ENCODE measurements around the gene P2RX1.

DNA sequence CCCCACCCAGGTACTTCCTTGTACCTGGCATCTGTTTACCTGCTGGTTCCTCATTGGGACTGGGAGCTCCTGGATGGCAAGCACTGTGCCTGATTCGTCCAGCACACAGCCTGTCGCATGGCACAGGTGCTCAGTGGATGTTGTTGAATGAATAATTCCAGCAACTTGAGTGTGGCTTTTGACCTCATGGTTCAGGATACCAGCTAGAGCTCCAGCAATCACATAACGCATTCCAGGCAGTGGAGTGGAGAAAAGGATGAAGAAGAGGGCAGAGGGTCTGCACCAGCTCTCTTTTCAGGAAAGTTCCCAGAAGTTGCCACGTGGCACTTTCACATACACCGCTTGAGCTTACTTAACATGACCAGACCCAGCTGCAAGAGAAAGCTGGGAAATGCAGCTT is 22.1 kb downstream of the P2RX1 start:
- no peak for TF ChIP-seq GATA2 (IDR thresholded peaks at IDR 0.05; ENCODE audit: low read depth, low read length)
- no peak for TF ChIP-seq GATA3 (IDR thresholded peaks at IDR 0.05; ENCODE audit: low read depth, low read length)

All from SH-SY5Y (cell line).